ENCODE results near the gene MRTO4.
"Not testable (repeated sequence)": the region's sequence is repeated elsewhere in the genome, so short reads cannot be mapped to it uniquely, and the experiment has no call there.

Gene MRTO4

GRCh38 chr1:19251305-19252196 lies at the start of gene MRTO4, which contains the start of gene EMC1:
MRTO4 (plus strand) TSS chr1:19251805; CDS start chr1:19251836, 31 bp downstream.
EMC1 (minus strand) TSS chr1:19251524; CDS start chr1:19251509, 15 bp downstream.
- DNase-seq (ENCODE audit: low read depth in 2 of 2, low spot score in 1 of 2): peak; percentile 78 to 79

- no peak for DNase-seq (ENCODE audit: low read depth in 2 of 2, low spot score in 1 of 2)
Measured at GRCh38 chr1:19202396-19202795, 49.2 kb upstream of the MRTO4 start.

- no peak for DNase-seq (ENCODE audit: low read depth in 2 of 2, low spot score in 1 of 2)
Measured at GRCh38 chr1:19203440-19203839, 48.2 kb upstream of the MRTO4 start.

- no peak for DNase-seq (ENCODE audit: low read depth in 2 of 2, low spot score in 1 of 2)
Measured at GRCh38 chr1:19204446-19205266, 46.9 kb upstream of the MRTO4 start.

GRCh38 chr1:19205403-19205802 lies 46.2 kb upstream of the MRTO4 start:
- DNase-seq (ENCODE audit: low read depth in 2 of 2, low spot score in 1 of 2): no peak

GRCh38 chr1:19205845-19206244 lies 45.8 kb upstream of the MRTO4 start:
- DNase-seq (ENCODE audit: low read depth in 2 of 2, low spot score in 1 of 2): no peak

GRCh38 chr1:19206947-19207346 lies 44.7 kb upstream of the MRTO4 start:
- DNase-seq (ENCODE audit: low read depth in 2 of 2, low spot score in 1 of 2): no peak

GRCh38 chr1:19208710-19209438 lies 42.7 kb upstream of the MRTO4 start:
- no peak for DNase-seq (ENCODE audit: low read depth in 2 of 2, low spot score in 1 of 2)

GRCh38 chr1:19209439-19209989 lies 42.1 kb upstream of the MRTO4 start:
- DNase-seq (ENCODE audit: low read depth in 2 of 2, low spot score in 1 of 2): peak; percentile 11 to 19

- DNase-seq (ENCODE audit: low read depth in 2 of 2, low spot score in 1 of 2): peak; percentile 93 to 94
Measured at GRCh38 chr1:19209990-19210771, 41.4 kb upstream of the MRTO4 start, which contains the start of gene UBR4. UBR4 (minus strand) TSS chr1:19210266; CDS start chr1:19210248, 18 bp downstream.

- no peak for DNase-seq (ENCODE audit: low read depth in 2 of 2, low spot score in 1 of 2)
Measured at GRCh38 chr1:19210772-19211549, 40.6 kb upstream of the MRTO4 start.

- no peak for DNase-seq (ENCODE audit: low read depth in 2 of 2, low spot score in 1 of 2)
Measured at GRCh38 chr1:19212167-19212566, 39.4 kb upstream of the MRTO4 start.

GRCh38 chr1:19213580-19213979 lies 38.0 kb upstream of the MRTO4 start:
- no peak for DNase-seq (ENCODE audit: low read depth in 2 of 2, low spot score in 1 of 2)

GRCh38 chr1:19216585-19216984 lies 35.0 kb upstream of the MRTO4 start:
- not testable (repeated sequence) for DNase-seq (ENCODE audit: low read depth in 2 of 2, low spot score in 1 of 2)

GRCh38 chr1:19219451-19219850 lies 32.2 kb upstream of the MRTO4 start:
- no peak for DNase-seq (ENCODE audit: low read depth in 2 of 2, low spot score in 1 of 2)

GRCh38 chr1:19220080-19220846 lies 31.3 kb upstream of the MRTO4 start:
- DNase-seq (ENCODE audit: low read depth in 2 of 2, low spot score in 1 of 2): no peak

- no peak for DNase-seq (ENCODE audit: low read depth in 2 of 2, low spot score in 1 of 2)
Measured at GRCh38 chr1:19220991-19221390, 30.6 kb upstream of the MRTO4 start.

GRCh38 chr1:19222573-19222972 lies 29.0 kb upstream of the MRTO4 start:
- DNase-seq (ENCODE audit: low read depth in 2 of 2, low spot score in 1 of 2): no peak
